K562 (cell line): ENCODE data around the gene SHISAL1.

Source experiments
- CHD2 ChIP-seq: IDR thresholded peaks from 2 replicates; pipeline ENCODE4 v1.6.1; 2011; ENCODE audit warnings: low read depth, low read length
- CTCF ChIP-seq, 3 experiments: IDR thresholded peaks in 2 of 3; conservative IDR thresholded peaks in 1 of 3; 2 replicates each; pipeline ENCODE4 v1.5.1; 2011 to 2012; ENCODE audit warnings: low read length in 3 of 3, mild to moderate bottlenecking in 3 of 3, control low read depth in 2 of 3, improper control_type of control experiment in 1 of 3, inconsistent platforms in 1 of 3, low read depth in 1 of 3, mixed read lengths in 1 of 3, moderate library complexity in 1 of 3; ENCODE audit not compliant: insufficient read depth in 2 of 3
- FOXP1 ChIP-seq: sonication (generic); formaldehyde crosslinking; IDR thresholded peaks from 2 replicates; pipeline ENCODE4 v1.8.0; 2022; ENCODE audit warnings: mild to moderate bottlenecking, missing genetic modification reagents
- MEF2A ChIP-seq: IDR thresholded peaks from 2 replicates; pipeline ENCODE4 v1.6.1; 2011; ENCODE audit warnings: low read depth, mild to moderate bottlenecking, low read length, moderate library complexity; ENCODE audit not compliant: control insufficient read depth
- MTA2 ChIP-seq: fragments of 450-650 bp; IDR thresholded peaks from 2 replicates; pipeline ENCODE4 v1.6.1; 2016; ENCODE audit warnings: low read depth
- VEZF1 ChIP-seq: fragments of 200-800 bp; sonication (Bioruptor generic); IDR thresholded peaks from 2 replicates; pipeline ENCODE4 v1.6.1; 2017; ENCODE audit warnings: missing genetic modification characterization, missing compliant biosample characterization
- ZBTB12 ChIP-seq: fragments of 250-450 bp; sonication (Bioruptor Pico); IDR thresholded peaks from 2 replicates; pipeline ENCODE4 v1.4.0; 2020

- no peak for TF ChIP-seq CHD2
- TF ChIP-seq CTCF (IDR thresholded peaks at IDR 0.05 in 2 of 3, conservative IDR thresholded peaks at IDR 0.05 in 1 of 3; ENCODE audit: insufficient read depth in 2 of 3, low read depth in 1 of 3, low read length in 3 of 3): no peak
- no peak for TF ChIP-seq VEZF1 (CRISPR knock-in tag)
- TF ChIP-seq MEF2A: no peak
- TF ChIP-seq ZBTB12 (CRISPR knock-in tag): no peak
- no peak for TF ChIP-seq FOXP1 (CRISPR knock-in tag)
- no peak for TF ChIP-seq MTA2
Measured at GRCh38 chr22:44354288-44354687, 41.5 kb upstream of the SHISAL1 start.
